Activated CD4-positive, alpha-beta memory T cell treated with anti-CD3 and anti-CD28 coated beads for 36 hours (primary cell): ENCODE data around the gene VASH1. TPM values are rescaled to one million over a fixed set of nuclear protein-coding genes. Genes with fewer than 3 reads are reported as not detected.
"Not testable (repeated sequence)": the region's sequence is repeated elsewhere in the genome, so short reads cannot be mapped to it uniquely, and the experiment has no call there.

Experiments
- CTCF ChIA-PET: fragments of 350-600 bp; sonication (Branson Sonifier 250); formaldehyde crosslinking; loops from one replicate; lab custom pipeline; 2021; ENCODE audit warnings: antibody characterized with exemption, inconsistent platforms; lab: Charles Lee
- POLR2A ChIA-PET: fragments of 350-600 bp; sonication (Branson Sonifier 250); formaldehyde crosslinking; loops from one replicate; lab custom pipeline; 2021; ENCODE audit warnings: antibody characterized with exemption; lab: Charles Lee
- DNase-seq: peaks from one replicate; pipeline ENCODE4 v3.0.0-alpha.2; 2020
- H3K27ac Mint-ChIP-seq: one replicate; pipeline ENCODE4 v1.8.0; 2021; ENCODE audit warnings: mixed read lengths
- H3K27me3 Mint-ChIP-seq: one replicate; pipeline ENCODE4 v1.8.0; 2021; ENCODE audit warnings: mixed read lengths
- H3K36me3 Mint-ChIP-seq: one replicate; pipeline ENCODE4 v1.8.0; 2021; ENCODE audit warnings: mixed read lengths
- H3K4me1 Mint-ChIP-seq: one replicate; pipeline ENCODE4 v1.8.0; 2021; ENCODE audit warnings: low read depth, mixed read lengths
- H3K4me3 Mint-ChIP-seq: one replicate; pipeline ENCODE4 v1.8.0; 2021; ENCODE audit warnings: mild to moderate bottlenecking, mixed read lengths
- H3K9me3 Mint-ChIP-seq: one replicate; pipeline ENCODE4 v1.8.0; 2021; ENCODE audit warnings: mixed read lengths
- intact Hi-C: fragments of 100-400 bp; cut with micrococcal nuclease; formaldehyde crosslinking; loops from one replicate; pipeline ENCODE4 v1.15.1; 2023
- total RNA-seq, 2 experiments: library from RNA; stranded (reverse); gene quantifications; one replicate each; pipeline ENCODE4 v1.2.3, GENCODE V29; 2021

VASH1 gene
- total RNA-seq, 2 experiments from 2014 or later = 6.1 TPM

DNA sequence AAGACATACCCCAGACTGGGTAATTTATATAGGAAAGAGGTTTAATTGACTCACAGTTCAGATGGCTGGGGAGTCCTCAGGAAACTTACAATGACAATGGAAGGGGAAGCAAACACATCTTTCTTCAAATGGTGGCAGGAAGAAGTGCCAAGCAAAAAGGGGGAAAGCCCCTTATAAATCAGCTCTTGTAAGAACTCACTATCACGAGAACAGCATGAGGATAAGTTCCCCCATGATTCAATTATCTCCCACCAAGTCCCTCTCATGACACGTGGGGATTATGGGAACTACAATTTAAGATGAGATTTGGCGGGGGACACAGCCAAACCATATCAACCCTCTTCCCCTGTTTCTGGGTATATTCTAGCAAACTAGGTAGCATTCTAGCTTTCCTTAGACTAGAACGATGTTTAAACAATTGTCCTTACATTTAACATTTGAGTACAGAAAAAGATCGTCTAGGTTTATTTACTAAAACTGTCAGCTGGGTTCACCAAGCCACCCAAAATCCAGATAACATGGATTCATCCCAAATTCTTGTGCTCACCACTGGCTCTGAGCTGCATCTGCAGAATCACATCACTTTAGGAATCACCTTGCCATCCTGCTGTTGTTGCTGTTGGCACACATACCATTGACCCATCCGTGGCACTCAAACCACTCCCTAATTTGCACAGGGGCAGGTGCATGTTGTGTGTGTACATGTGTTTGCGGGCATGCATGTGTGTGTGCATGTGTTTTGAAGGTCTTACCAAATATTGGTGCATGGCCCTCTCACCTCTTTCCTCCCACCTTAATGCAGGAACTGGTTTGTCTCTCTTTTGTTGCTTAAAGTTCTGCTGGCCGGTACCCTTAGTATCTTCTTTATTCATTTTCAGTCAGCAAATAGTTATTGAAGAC, 36.4 kb upstream of the VASH1 start:
- Mint-ChIP-seq H3K4me1 (no peaks in the 10 kb centered on the region), H3K27ac (no peak overlapping the region), H3K9me3 (no peaks in the 10 kb centered on the region), H3K4me3 (no peak overlapping the region), H3K36me3 (no peaks in the 10 kb centered on the region), H3K27me3 (peaks cover 3% of the 10 kb centered on the region)
- intact Hi-C loops = no loop called here
- ChIA-PET CTCF (interaction anchor here (1.0 to 2.0 kb wide), 2 partner anchors 14 to 345 kb away, joined by 3 to 9 read pairs; no protein-coding TSS in a partner anchor), POLR2A (no interaction called here)
- no peak for DNase-seq

DNA sequence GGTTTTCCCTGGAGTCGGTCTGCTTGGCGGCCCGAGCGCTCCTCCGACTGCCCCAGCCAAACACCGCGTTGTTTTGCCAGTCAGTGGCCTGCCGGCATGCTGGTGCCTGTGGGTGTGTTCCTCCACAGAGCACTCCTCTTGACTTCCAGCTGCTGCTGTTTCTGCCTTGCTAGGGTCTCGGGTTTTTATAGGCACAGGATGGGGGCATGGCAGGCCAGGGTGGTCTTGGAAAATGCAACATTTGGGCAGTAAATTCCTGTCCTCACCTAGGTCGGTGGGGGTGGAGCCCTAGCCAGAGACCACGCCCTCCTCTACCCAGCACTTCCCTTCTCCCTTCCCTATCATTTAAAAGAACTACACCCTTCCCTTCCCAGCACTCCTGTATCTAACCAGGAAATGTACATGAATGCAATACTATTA, 34.7 kb upstream of the VASH1 start:
- DNase-seq = no peak
- no peaks in the 10 kb centered on the region for H3K36me3 Mint-ChIP-seq
- POLR2A ChIA-PET = no interaction called here
- intact Hi-C loops = no loop called here
- H3K4me1 Mint-ChIP-seq = no peaks in the 10 kb centered on the region
- peaks cover 6% of the 10 kb centered on the region for H3K27me3 Mint-ChIP-seq
- CTCF ChIA-PET = no interaction called here
- no peak overlapping the region for H3K4me3 Mint-ChIP-seq
- no peak overlapping the region for H3K27ac Mint-ChIP-seq
- no peaks in the 10 kb centered on the region for H3K9me3 Mint-ChIP-seq

DNA sequence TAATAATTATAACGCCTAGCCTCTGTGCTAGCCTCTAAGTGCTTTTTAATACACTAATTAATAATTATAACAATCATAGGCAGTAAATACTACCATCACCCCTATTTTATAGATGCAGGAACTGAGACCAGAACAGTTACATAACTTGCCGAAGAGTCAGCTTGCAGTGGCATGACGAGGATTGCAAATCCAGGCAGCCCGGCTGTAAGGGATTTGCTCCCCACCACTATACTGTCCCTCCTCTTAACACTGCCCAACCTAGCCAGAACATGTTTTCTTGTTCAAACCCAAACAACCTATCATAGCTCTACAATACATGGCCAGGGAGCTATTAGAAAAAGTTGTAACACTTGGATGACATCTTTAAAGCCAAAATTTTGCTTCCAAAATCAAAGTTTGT, 33.9 kb upstream of the VASH1 start:
- ChIA-PET CTCF (interaction anchor here (0.8 to 1.2 kb wide), 2 partner anchors 17 to 186 kb away, joined by 3 to 4 read pairs; no protein-coding TSS in a partner anchor), POLR2A (no interaction called here)
- Mint-ChIP-seq H3K4me1 (no peaks in the 10 kb centered on the region), H3K9me3 (no peaks in the 10 kb centered on the region), H3K36me3 (no peaks in the 10 kb centered on the region), H3K27ac (no peak overlapping the region), H3K4me3 (no peak overlapping the region), H3K27me3 (peaks cover 6% of the 10 kb centered on the region)
- intact Hi-C loops = no loop called here
- no peak for DNase-seq

GRCh38 chr14:76727901-76728300, 33.4 kb upstream of the VASH1 start:
- ChIA-PET CTCF (interaction anchor here (0.8 to 1.2 kb wide), 2 partner anchors 17 to 185 kb away, joined by 3 to 4 read pairs; no protein-coding TSS in a partner anchor), POLR2A (no interaction called here)
- peaks cover 6% of the 10 kb centered on the region for H3K27me3 Mint-ChIP-seq
- no peak overlapping the region for H3K4me3 Mint-ChIP-seq
- no peaks in the 10 kb centered on the region for H3K36me3 Mint-ChIP-seq
- no peak for DNase-seq
- no peak overlapping the region for H3K27ac Mint-ChIP-seq
- no peaks in the 10 kb centered on the region for H3K4me1 Mint-ChIP-seq
- intact Hi-C loops = no loop called here
- H3K9me3 Mint-ChIP-seq = no peaks in the 10 kb centered on the region

- Mint-ChIP-seq H3K27me3 (peaks cover 6% of the 10 kb centered on the region), H3K27ac (no peak overlapping the region), H3K9me3 (no peaks in the 10 kb centered on the region), H3K36me3 (no peaks in the 10 kb centered on the region), H3K4me1 (no peaks in the 10 kb centered on the region), H3K4me3 (no peak overlapping the region)
- intact Hi-C loops = no loop called here
- DNase-seq = no peak
- ChIA-PET CTCF (interaction anchor here (1.4 to 1.8 kb wide), 2 partner anchors 18 to 19 kb away, joined by 3 to 4 read pairs; no protein-coding TSS in a partner anchor), POLR2A (no interaction called here)
Observed at GRCh38 chr14:76729258-76729657, 32.0 kb upstream of the VASH1 start.

- no peaks in the 10 kb centered on the region for H3K9me3 Mint-ChIP-seq
- DNase-seq = no peak
- intact Hi-C loops = no loop called here
- no peaks in the 10 kb centered on the region for H3K4me1 Mint-ChIP-seq
- H3K4me3 Mint-ChIP-seq = no peak overlapping the region
- no peak overlapping the region for H3K27ac Mint-ChIP-seq
- CTCF ChIA-PET = interaction anchor here (1.4 to 1.8 kb wide), 2 partner anchors 19 to 20 kb away, joined by 3 to 4 read pairs; no protein-coding TSS in a partner anchor
- POLR2A ChIA-PET = no interaction called here
- H3K36me3 Mint-ChIP-seq = no peaks in the 10 kb centered on the region
- peaks cover 3% of the 10 kb centered on the region for H3K27me3 Mint-ChIP-seq
Observed at GRCh38 chr14:76729953-76730505, 31.2 kb upstream of the VASH1 start.

GRCh38 chr14:76734501-76734900, 26.8 kb upstream of the VASH1 start:
- POLR2A ChIA-PET, H3K9me3 Mint-ChIP-seq, H3K4me1 Mint-ChIP-seq, intact Hi-C loops, H3K36me3 Mint-ChIP-seq, H3K27ac Mint-ChIP-seq, DNase-seq, H3K27me3 Mint-ChIP-seq, CTCF ChIA-PET, H3K4me3 Mint-ChIP-seq: not testable (repeated sequence)

DNA sequence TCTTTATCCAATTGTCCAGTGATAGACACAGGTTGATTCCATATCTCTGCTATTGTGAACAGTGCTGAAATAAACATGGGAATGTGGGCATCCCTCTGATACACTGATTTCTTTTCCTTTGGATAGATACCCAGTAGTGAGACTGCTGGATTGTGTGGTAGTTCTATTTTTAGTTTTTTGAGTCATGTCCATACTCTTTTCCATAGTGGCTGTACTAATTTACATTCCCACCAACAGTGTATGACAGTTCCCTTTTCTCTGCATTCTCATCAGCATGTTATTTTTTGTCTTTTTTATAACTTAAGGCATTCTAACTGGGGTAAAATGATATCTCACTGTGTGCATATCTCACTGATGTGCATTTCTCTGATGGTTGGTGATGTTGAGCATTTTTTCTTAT, 24.8 kb upstream of the VASH1 start:
- intact Hi-C loops = no loop called here
- peaks cover 15% of the 10 kb centered on the region for H3K9me3 Mint-ChIP-seq
- POLR2A ChIA-PET = no interaction called here
- H3K4me1 Mint-ChIP-seq = no peaks in the 10 kb centered on the region
- H3K27ac Mint-ChIP-seq = no peak overlapping the region
- no peak overlapping the region for H3K4me3 Mint-ChIP-seq
- H3K36me3 Mint-ChIP-seq = peaks cover 9% of the 10 kb centered on the region
- H3K27me3 Mint-ChIP-seq = peaks cover 10% of the 10 kb centered on the region
- CTCF ChIA-PET = no interaction called here
- DNase-seq = no peak

GRCh38 chr14:76741074-76741473, 20.2 kb upstream of the VASH1 start:
- CTCF ChIA-PET = interaction anchor here (0.6 kb wide), 1 partner anchor 279 kb away, joined by 3 read pairs; no protein-coding TSS in a partner anchor
- H3K4me3 Mint-ChIP-seq = no peak overlapping the region
- no peak overlapping the region for H3K27ac Mint-ChIP-seq
- intact Hi-C loops = no loop called here
- no peaks in the 10 kb centered on the region for H3K4me1 Mint-ChIP-seq
- POLR2A ChIA-PET = no interaction called here
- peaks cover 22% of the 10 kb centered on the region for H3K27me3 Mint-ChIP-seq
- H3K36me3 Mint-ChIP-seq = peaks cover 13% of the 10 kb centered on the region
- peaks cover 18% of the 10 kb centered on the region for H3K9me3 Mint-ChIP-seq
- no peak for DNase-seq

- H3K4me3 Mint-ChIP-seq = no peak overlapping the region
- H3K4me1 Mint-ChIP-seq = no peaks in the 10 kb centered on the region
- peaks cover 18% of the 10 kb centered on the region for H3K9me3 Mint-ChIP-seq
Observed at GRCh38 chr14:76742185-76742584, 19.1 kb upstream of the VASH1 start.

GRCh38 chr14:76742966-76743365, 18.3 kb upstream of the VASH1 start:
- DNase-seq = no peak
- CTCF ChIA-PET = no interaction called here
- intact Hi-C loops = no loop called here
- Mint-ChIP-seq H3K9me3 (peaks cover 18% of the 10 kb centered on the region), H3K27ac (no peak overlapping the region), H3K27me3 (peaks cover 22% of the 10 kb centered on the region), H3K36me3 (peaks cover 13% of the 10 kb centered on the region), H3K4me3 (no peak overlapping the region), H3K4me1 (no peaks in the 10 kb centered on the region)
- POLR2A ChIA-PET = no interaction called here

More at GRCh38 chr14:76742185-76742584, 19.1 kb upstream of the VASH1 start:
- Mint-ChIP-seq H3K36me3 (peaks cover 13% of the 10 kb centered on the region), H3K27me3 (peaks cover 23% of the 10 kb centered on the region), H3K27ac (no peak overlapping the region)
- intact Hi-C loops = no loop called here
- ChIA-PET CTCF (no interaction called here), POLR2A (no interaction called here)
- DNase-seq = no peak

- no peaks in the 10 kb centered on the region for H3K36me3 Mint-ChIP-seq
- H3K27me3 Mint-ChIP-seq = peaks cover 1% of the 10 kb centered on the region
- ChIA-PET POLR2A (no interaction called here), CTCF (no interaction called here)
- no peaks in the 10 kb centered on the region for H3K9me3 Mint-ChIP-seq
- no peaks in the 10 kb centered on the region for H3K4me1 Mint-ChIP-seq
- no peak overlapping the region for H3K27ac Mint-ChIP-seq
- H3K4me3 Mint-ChIP-seq = no peak overlapping the region
- intact Hi-C loops = no loop called here
- DNase-seq = no peak
Observed at GRCh38 chr14:76752744-76753143, 8.5 kb upstream of the VASH1 start.
